ENCODE results near the gene GOLGA6L2. TPM values are rescaled to one million over a fixed set of nuclear protein-coding genes. Genes with fewer than 3 reads are reported as not detected.

GOLGA6L2 gene
- total RNA-seq, 1 experiment from 2014 or later, result not detected

Other genes with a start within 250 kb of the GOLGA6L2 start
- gene GOLGA6L26, start 113.0 kb downstream of the GOLGA6L2 start, total RNA-seq (2014; rRNA removed; shearing (Covaris generic); ENCODE audit: low replicate concordance), result not detected in 2 replicates
- not detected in 2 replicates for gene GOLGA8S, start 92.5 kb downstream of the GOLGA6L2 start, total RNA-seq (2014; rRNA removed; shearing (Covaris generic); ENCODE audit: low replicate concordance)
- gene MKRN3, start 118.4 kb upstream of the GOLGA6L2 start, total RNA-seq (2014; rRNA removed; shearing (Covaris generic); ENCODE audit: low replicate concordance), result 10.5 and 17.2 TPM in 2 replicates
- gene MAGEL2, start 200.6 kb upstream of the GOLGA6L2 start, total RNA-seq (2014; rRNA removed; shearing (Covaris generic); ENCODE audit: low replicate concordance), result not detected in 2 replicates
- not detected in 2 replicates for gene NDN, start 240.1 kb upstream of the GOLGA6L2 start, total RNA-seq (2014; rRNA removed; shearing (Covaris generic); ENCODE audit: low replicate concordance)

Data from Karpas-422 (cell line).